Stimulated activated CD4-positive, alpha-beta T cell treated with anti-CD3 and anti-CD28 coated beads, Interleukin-1b, Interleukin-23, amount 100 ng/mL, for 1 hour (primary cell): ENCODE data around the gene COL20A1.

Experiments used
- DNase-seq, 2 donors: peaks; one replicate each; pipeline ENCODE4 v3.0.0-alpha.2; 2020; ENCODE audit warnings: low read depth in 2 of 2

The COL20A1 gene

GRCh38 chr20:63308218-63308911 lies 15.4 kb downstream of the COL20A1 start:
- DNase-seq: no peak

DNA sequence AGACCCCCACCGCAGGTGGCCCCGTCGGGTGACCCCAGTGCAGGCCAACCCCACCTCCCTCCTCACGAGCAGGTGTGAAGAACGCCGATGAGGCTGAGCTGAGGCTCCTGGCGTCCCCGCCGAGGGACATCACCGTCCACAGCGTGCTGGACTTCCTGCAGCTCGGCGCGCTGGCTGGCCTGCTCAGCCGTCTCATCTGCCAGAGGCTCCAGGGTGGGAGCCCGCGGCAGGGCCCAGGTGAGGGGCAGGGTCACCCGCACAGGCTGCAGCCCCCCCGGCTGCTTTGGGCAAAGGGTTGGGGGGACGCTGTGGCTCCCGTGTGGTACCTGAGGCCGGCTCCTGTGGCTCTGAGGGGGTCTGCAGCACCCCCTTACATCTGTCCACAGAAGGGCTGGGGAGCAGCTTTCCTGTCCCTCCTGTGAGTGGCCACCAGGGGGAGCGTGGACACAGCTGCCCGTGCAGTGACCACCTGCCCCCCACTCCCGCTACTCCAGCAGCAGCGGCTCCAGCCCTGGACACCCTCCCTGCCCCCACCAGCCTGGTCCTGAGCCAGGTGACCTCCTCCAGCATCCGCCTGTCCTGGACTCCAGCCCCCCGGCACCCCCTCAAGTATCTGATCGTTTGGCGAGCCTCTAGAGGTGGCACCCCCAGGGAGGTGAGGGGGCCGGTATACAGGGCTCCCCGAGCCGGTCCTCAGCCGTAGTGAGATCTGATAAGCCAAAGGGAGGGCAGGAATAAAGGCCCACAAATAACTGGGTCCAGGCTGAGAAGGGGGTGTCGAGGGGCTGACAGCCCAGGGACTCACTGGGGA lies 16.5 kb downstream of the COL20A1 start:
- no peak for DNase-seq

DNA sequence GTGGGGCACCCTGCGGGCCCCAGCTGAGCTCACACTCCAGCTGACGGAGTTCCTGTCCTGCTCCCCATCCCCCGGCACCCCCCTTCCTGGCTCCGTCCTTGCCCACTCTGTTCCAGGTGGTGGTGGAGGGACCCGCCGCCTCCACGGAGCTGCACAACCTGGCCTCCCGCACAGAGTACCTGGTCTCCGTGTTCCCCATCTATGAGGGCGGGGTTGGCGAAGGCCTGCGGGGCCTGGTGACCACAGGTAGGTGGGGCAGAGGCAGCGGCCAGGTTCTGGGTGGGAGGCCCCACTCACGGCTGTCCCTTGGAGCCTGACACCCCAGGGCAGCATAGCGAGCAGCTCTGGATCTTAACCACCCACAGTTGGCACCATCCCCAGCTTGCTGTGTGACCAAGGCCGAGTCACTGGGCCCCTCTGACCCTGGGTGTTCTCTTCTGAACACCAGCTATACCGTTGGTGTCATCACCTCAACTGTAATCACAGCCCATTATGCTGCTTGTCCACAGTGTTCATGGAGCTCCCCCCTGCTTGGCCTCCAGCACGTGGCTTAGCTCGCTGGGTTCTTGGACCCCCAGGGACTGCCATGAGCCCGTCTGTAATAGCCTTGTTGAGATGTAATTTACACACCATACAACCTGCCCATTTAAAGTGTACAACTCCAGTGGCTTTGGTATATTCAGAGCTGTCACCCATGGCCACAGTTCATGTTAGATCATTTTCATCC lies 17.4 kb downstream of the COL20A1 start:
- no peak for DNase-seq

DNA sequence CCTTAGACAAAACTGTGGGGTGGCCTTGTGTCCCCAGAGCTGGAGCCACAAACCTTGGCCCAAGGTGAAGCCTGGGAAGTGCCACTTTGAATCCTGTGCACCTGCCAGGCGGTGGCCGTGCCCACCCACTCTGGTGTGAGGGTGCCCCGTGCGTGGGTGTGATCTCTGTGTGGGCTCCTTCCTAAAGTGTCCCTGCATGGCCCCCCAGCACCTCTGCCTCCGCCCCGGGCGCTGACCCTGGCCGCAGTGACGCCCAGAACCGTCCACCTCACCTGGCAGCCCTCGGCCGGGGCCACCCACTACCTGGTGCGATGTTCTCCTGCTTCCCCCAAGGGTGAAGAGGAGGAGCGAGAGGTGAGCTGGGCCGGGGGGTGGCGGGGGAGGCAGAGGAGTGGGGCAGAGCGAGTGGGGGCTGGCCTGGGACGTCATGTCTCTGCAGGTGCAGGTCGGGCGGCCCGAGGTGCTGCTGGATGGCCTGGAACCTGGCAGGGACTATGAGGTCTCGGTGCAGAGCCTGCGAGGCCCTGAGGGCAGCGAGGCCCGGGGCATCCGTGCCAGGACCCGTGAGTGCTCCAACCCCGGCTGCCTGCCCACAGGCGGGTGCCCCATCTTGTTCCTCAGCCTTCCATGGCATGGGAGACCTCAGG lies 18.3 kb downstream of the COL20A1 start:
- DNase-seq: no peak

DNA sequence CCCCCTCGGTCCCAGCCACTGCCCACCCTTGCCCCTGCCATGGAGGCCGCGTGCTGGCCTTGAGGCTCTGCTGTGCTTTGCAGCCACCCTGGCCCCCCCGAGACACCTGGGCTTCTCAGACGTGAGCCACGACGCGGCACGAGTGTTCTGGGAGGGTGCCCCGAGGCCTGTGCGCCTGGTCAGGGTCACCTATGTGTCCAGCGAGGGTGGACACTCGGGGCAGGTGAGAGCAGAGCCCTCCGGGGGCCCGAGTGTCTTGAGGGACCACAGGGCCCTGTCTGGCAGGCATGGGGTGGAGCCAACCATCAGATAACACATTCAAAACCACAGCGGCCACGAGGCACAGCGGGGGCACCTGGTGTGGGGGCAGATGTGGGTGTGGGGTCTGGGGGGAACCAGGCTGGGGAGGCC lies 18.9 kb downstream of the COL20A1 start:
- DNase-seq: no peak

- DNase-seq: no peak
Observed at GRCh38 chr20:63312273-63312672, 19.3 kb downstream of the COL20A1 start.

- DNase-seq: no peak
Observed at GRCh38 chr20:63312690-63313348, 19.8 kb downstream of the COL20A1 start.

GRCh38 chr20:63313349-63314014 lies 20.5 kb downstream of the COL20A1 start:
- DNase-seq: no peak

DNA sequence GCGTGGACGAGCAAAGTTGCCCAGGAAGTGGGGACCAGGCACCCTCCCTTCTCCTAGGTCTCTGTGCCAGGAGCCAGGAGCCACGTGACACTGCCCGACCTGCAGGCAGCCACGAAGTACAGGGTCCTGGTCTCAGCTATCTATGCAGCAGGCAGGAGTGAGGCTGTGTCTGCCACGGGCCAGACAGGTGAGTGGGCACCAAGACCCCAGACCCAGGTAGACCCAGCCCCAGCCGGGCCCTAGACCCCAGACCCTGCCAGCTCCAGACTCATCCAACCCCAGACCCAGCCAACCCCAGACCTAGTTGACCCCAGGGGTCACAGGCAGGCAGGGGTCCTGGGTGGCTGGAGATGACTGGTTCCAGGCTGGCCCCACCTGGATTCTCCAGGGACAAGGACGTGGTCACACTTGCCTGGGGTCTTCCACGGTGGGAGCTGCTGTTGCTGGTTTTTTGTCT lies 21.1 kb downstream of the COL20A1 start:
- no peak for DNase-seq

DNA sequence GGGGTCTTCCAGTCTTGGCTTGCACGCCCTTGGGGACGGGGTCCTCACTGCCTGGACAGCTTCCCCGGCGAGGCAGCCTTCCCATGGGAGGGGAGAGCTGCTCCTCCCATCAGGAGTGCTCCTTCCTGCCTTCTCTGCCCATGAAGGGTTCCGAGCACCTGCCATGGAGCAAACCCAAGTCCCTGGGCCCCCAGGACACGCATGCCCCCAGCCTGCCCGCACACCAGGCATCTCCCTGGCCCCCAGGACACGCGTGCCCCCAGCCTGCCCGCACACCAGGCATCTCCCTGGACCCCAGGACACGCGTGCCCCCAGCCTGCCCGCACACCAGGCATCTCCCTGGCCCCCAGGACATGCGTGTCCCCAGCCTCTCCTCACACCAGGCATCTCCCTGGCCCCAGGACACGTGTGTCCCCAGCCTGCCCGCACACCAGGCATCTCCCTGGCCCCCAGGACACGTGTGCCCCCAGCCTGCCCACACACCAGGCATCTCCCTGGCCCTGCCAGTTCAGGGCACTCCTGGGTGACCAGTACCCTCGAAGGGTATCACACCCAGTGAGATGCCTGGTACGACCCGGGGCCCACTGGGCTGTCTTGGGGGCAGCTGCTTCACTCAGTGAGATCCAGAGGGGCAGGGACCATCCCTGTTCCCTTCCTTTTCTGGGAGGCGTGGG lies 21.7 kb downstream of the COL20A1 start:
- DNase-seq: no peak

GRCh38 chr20:63315240-63315689 lies 22.3 kb downstream of the COL20A1 start:
- DNase-seq: no peak

DNA sequence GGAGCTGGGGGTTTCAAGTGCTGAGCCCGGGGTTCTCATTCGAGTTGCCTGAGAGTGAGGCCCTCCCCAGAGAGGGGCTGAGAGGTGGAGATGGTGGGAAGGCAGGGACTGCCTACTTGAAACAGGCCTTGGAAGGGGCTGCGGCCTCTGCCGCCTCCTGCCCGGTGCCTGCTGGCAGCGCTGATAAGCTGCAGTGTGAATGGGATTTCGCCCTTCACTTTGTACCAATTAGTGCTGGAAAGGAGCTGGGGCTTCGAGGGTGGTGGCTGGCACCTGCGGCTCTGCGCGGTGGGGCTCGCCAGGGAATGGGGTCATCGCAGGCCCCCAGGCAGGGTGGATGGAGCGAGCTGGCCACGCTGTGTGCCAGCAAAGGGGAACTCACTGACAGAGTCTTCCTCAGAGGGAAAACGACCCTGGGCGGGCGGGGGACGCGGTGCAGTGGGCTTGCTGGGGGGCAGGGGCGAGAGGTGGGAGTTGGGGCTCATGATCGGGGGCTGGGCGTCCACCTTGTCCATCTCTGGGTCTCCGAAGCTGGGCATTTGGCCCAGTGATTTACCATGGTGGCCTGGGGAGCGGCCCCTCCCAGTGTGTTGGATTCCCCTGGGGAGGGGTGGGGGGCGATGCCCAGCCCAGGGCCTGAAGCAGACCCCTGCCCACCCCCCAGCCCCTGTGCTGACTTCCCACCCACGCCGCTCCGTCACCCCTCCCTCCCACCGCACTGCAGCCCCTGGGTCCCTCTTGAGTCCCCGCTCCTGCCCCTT lies 22.9 kb downstream of the COL20A1 start:
- no peak for DNase-seq

DNA sequence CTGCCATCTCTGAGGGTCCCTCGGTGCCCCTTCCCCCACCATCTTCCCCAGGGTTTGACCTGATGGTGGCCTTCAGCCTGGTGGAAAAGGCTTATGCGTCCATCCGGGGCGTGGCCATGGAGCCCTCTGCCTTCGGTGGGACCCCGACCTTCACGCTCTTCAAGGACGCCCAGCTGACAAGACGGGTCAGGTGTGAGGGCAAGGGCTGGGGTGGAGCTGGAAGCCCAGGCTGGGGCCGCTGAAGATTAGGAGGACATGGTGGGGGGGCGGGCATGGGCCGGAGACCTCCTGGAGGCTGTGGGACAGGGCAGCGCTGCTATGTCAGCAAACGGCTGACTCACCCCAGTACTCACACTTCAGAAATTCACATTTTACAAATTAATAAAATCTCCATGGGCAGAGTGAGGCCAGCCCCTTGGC lies 23.5 kb downstream of the COL20A1 start:
- no peak for DNase-seq

DNA sequence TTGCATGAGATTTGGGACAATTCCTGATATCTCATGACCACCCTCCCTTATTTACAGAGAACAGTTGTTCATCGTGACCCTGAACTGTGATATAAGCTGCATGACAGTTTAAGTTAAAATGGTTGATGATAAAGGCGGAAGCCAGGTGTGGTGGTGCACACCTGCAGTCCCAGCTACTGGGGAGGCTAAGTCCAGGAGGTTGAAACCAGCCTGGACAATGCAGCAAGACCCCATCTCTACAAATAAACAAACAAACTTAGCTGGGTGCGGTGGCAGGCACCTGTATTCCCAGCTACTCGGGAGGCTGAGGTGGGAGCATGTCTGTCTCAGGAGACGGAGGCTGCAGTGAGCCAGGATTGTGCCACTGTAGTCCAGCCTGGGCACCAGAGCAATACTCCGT lies 24.1 kb downstream of the COL20A1 start:
- DNase-seq: no peak

DNA sequence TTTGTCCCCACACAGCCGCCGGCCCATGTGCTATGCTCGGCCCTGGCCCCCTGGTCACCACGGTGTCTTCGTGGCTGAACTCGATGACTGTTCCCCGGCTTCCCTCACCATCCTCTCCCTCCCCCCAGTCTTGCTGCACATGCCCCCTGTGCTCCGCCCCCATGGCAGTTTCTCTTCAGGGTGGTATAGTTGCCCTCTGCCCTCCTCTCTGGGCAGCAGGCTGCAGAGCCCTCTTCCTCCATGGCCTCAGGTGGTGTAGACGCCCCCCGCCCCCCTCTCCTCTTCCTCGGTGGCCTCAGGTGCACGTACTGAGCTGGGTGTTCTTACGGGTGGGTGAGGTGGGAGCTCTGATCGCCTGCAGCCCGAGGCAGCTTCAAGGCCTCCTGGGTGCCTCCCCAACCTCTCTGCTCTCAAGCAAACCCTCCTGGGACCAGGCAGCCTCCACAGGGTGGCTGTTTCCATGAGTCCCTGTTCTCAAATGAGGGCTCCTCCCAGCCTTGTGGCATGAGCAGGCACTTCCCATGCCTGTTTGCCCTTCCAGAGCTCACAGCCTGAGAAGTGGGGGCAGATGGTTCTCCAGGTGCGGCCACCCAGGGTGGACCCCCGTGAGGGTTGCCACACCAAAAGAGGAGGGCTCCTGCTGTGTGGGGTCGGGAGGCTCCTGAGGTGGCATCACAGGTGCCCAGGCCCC lies 24.8 kb downstream of the COL20A1 start:
- no peak for DNase-seq

DNA sequence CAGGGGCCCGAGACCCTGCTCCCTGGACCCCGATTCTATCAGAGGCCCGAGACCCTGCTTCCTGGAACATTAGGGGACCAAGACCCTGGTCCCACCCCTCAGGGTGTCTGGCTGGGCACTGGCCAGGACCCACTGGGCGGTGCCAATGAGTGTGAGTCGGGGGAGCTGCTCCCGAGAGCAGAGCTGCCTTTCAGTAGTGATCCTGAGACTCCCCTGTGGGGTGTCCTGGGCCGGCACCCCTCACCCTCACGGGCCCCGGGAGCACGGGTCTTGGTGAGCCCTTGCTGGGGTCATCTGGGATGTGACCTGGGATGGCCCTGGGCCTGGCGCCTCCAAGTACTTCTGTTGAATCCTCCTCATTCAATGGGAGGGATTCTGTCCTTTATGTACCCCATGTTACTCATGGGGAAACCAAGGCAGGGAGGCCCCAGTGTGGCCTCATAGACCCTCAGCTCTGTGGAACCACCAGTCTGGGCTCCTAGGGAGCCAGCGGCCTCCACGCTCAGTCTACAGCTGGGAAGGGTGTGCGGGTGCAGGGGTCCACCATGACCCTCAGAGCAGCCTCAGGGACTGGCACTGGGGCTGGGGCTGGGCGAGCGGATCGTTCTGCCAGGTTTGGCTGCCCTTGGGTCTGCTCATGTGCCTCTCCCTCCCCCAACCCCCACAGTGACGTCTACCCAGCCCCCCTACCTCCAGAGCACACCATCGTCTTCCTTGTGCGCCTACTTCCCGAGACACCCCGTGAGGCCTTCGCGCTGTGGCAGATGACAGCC lies 25.6 kb downstream of the COL20A1 start:
- no peak for DNase-seq

- DNase-seq: no peak
Observed at GRCh38 chr20:63319164-63320040, 26.4 kb downstream of the COL20A1 start.
